ENCODE data around the gene JCAD. TPM values are rescaled to one million over a fixed set of nuclear protein-coding genes. Genes with fewer than 3 reads are reported as not detected.
"Not testable (repeated sequence)": the region's sequence is repeated elsewhere in the genome, so short reads cannot be mapped to it uniquely, and the experiment has no call there.

JCAD gene
- total RNA-seq, 1 experiment from 2014 or later: not detected

DNA sequence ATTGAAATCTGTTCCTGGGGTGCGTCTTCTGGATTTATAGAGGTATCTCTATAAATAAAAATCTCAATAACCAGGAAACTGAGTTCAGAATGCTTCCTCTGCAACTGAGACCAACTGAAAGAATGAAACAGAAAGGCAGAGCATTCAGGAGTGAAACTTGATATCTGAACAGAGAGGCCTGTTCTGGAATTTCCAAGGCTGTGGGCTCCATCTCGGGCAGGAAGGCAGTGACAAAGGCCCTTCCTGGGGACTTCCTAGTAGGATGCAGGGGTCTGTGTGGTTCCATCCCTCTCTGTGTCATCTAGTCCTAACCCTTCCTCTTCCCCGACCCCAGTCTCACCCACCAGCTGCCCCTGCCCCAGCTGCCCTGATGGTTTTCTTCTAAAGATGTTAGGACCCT, 52.0 kb downstream of the JCAD start:
- DNase-seq (ENCODE audit: low spot score): no peak
- in situ Hi-C loops (cut with HindIII; ENCODE audit: low sequenced_read_pairs): no loop called here

- no peak for DNase-seq (ENCODE audit: low spot score)
- in situ Hi-C loops (cut with HindIII; ENCODE audit: low sequenced_read_pairs): no loop called here
Observed at GRCh38 chr10:30006410-30006809, 53.0 kb downstream of the JCAD start.

DNA sequence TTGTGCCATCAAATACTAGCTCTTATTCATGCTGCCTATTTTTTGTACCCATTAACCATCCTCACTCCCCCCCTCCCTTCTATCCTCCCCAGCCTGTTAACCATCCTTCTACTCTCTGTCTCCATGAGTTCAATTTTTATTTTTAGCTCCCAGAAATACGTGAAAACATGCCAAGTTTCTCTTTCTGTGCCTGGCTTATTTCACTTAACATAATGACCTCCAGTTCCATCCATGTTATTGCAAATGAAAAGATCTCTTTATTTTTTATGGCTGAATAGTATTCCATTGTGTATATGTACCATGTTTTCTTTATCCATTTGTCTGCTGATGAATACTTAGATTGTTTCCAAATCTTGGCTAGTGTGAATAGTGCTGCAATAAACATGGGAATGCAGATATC, 54.3 kb downstream of the JCAD start:
- in situ Hi-C loops (cut with HindIII; ENCODE audit: low sequenced_read_pairs); DNase-seq (ENCODE audit: low spot score): not testable (repeated sequence)

DNA sequence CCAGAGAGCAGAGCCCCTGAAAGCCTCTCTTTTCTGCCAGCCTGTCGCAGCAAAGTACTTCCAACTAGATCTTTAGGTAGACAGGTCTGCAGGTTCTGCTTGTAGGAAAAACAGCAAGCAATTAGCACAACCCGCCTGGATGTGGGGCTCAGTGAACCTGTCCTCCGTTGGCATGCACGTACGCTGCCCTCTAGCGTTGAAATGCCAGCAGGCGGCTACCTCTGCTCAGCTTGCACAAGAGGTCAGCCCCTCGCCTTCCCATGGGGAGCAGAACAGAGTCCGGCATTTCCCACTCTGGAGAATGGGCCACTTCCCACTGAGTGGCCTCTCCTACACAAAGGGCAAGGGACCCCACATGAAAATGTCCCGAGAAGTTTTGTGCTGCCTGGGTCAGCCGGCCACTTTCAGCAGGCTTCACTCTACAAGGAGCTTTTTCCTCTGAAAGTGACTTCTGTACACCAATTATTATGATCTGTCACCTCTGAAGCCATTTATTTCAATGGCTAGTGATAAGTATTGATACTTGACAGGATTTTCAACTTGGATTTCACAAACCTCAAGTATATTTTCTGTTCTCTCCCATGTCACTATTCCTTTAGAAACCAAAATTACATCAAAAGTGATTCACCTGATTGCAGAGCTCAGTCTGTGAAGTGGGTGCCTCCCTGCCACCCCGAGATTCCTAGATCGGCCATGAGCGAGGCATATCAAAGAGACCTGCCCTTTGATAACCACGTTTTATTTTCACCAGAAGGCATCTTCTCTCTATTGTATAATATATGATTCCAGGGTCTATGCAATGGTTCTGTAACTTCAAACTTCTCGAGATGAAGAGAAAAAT, 56.7 kb downstream of the JCAD start:
- in situ Hi-C loops (cut with HindIII; ENCODE audit: low sequenced_read_pairs): no loop called here
- DNase-seq (ENCODE audit: low spot score): peak; percentile 70

GRCh38 chr10:30000802-30001571, 58.4 kb downstream of the JCAD start:
- in situ Hi-C loops (cut with HindIII; ENCODE audit: low sequenced_read_pairs): no loop called here
- no peak for DNase-seq (ENCODE audit: low spot score)

GRCh38 chr10:29998142-29998808, 61.1 kb downstream of the JCAD start:
- peak; percentile 59 for DNase-seq (ENCODE audit: low spot score)
- in situ Hi-C loops (cut with HindIII; ENCODE audit: low sequenced_read_pairs): no loop called here

DNA sequence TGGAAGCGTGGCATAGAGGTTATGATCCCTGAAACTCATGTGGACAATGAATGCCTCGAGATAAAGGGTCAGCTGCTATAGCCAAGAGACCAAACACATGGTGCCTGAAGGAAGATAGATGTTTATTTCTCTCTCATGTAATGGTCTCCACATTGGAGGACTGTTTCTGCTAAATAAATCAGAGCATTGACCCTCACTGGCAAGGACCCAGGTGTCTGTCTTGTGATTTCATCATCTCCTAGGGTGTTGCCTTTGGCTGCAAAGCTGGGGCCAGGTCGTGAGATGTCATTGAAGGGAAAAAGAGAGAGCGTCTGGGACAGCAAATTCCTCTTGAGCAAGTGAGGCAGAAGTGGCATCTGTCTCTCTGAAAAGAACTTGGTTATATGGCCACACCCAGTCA, 64.6 kb downstream of the JCAD start:
- DNase-seq (ENCODE audit: low spot score): no peak
- in situ Hi-C loops (cut with HindIII; ENCODE audit: low sequenced_read_pairs): no loop called here

DNA sequence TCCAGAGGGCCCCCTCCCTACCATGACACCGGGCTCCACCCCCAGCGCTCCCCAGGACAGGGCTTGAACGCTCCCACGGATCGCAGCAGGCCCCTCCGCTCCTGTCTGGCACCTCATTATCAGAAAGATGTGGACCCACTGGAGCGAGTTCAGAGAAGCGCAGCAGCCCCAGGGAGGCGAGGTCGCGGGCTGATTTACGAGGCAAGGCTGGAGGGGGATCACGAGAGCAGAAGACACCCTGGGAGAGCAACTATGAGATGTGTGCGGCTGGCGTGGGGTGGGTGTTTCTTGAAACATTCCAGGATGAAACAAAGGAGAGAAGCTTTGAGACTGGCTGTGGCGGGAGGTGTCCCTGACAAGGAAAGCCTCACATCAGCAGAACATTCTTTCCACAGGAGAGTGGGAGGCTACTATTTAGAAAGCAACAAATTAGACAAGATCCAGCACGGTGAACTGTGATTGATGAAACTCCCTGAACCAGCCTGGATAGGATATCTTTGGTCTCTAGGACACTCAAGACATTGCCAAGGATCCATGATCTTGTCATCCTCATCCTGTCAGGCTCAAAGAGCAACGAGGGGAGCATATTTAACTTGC, 66.0 kb downstream of the JCAD start:
- DNase-seq (ENCODE audit: low spot score): no peak
- in situ Hi-C loops (cut with HindIII; ENCODE audit: low sequenced_read_pairs): no loop called here

GRCh38 chr10:29992914-29993313, 66.5 kb downstream of the JCAD start:
- in situ Hi-C loops (cut with HindIII; ENCODE audit: low sequenced_read_pairs): no loop called here

GRCh38 chr10:29991382-29991781, 68.0 kb downstream of the JCAD start:
- DNase-seq (ENCODE audit: low spot score): no peak
- in situ Hi-C loops (cut with HindIII; ENCODE audit: low sequenced_read_pairs): no loop called here

More at GRCh38 chr10:29992914-29993313, 66.5 kb downstream of the JCAD start:
- no peak for DNase-seq (ENCODE audit: low spot score)

GRCh38 chr10:29987471-29987870, 71.9 kb downstream of the JCAD start:
- in situ Hi-C loops (cut with HindIII; ENCODE audit: low sequenced_read_pairs): no loop called here
- no peak for DNase-seq (ENCODE audit: low spot score)

- in situ Hi-C loops (cut with HindIII; ENCODE audit: low sequenced_read_pairs): no loop called here
- DNase-seq (ENCODE audit: low spot score): no peak
Observed at GRCh38 chr10:29982997-29983648, 76.3 kb downstream of the JCAD start.

GRCh38 chr10:29981510-29981909, 77.9 kb downstream of the JCAD start:
- DNase-seq (ENCODE audit: low spot score): no peak
- in situ Hi-C loops (cut with HindIII; ENCODE audit: low sequenced_read_pairs): no loop called here

GRCh38 chr10:29980084-29980483, 79.3 kb downstream of the JCAD start:
- DNase-seq (ENCODE audit: low spot score): no peak
- in situ Hi-C loops (cut with HindIII; ENCODE audit: low sequenced_read_pairs): no loop called here

- in situ Hi-C loops (cut with HindIII; ENCODE audit: low sequenced_read_pairs); DNase-seq (ENCODE audit: low spot score): not testable (repeated sequence)
Observed at GRCh38 chr10:29979421-29979779, 80.0 kb downstream of the JCAD start.

DNA sequence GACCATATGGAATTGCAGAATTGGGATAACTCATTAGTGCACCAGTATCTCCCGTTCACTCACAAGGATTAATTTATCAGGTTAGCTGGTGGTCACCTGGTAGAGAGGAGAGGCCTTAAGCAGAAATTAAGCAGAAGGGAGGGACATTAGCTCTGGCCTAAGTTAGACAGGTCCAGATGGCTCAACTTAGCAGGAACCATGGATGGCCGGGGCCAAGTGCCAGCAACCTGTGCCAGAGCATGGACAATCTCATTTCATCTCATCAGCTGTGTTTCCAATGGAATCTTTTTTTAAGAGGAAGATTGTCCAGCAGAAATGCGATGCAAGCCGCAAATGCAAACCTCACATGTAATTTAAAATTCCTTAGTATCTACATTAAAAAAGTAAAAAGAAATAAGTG, 82.2 kb downstream of the JCAD start:
- peak; percentile 92 for DNase-seq (ENCODE audit: low spot score)
- in situ Hi-C loops (cut with HindIII; ENCODE audit: low sequenced_read_pairs): no loop called here

- DNase-seq (ENCODE audit: low spot score): no peak
- in situ Hi-C loops (cut with HindIII; ENCODE audit: low sequenced_read_pairs): no loop called here
Observed at GRCh38 chr10:29976134-29976533, 83.3 kb downstream of the JCAD start.

GRCh38 chr10:29974773-29975172, 84.6 kb downstream of the JCAD start:
- no peak for DNase-seq (ENCODE audit: low spot score)
- in situ Hi-C loops (cut with HindIII; ENCODE audit: low sequenced_read_pairs): no loop called here

DNA sequence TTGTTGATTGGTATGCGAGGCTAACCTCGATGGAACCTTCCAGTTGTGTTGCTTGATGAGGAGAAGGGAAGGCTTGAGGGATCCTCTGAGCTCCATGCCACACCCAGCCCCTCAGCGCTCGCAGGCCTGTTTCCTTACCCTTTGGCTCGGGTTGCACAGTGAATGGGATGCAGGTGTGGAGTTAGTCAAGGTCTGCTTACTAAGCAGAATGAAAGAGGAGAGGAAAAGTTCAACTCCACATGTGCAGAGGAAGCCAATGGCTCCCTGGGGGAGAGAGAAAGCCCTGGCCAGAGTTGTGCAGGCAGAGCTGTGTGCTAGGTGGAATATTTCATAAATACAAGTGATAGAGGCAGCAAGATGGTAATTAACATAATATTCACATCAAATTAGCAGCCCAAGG, 85.5 kb downstream of the JCAD start:
- in situ Hi-C loops (cut with HindIII; ENCODE audit: low sequenced_read_pairs): no loop called here
- no peak for DNase-seq (ENCODE audit: low spot score)

All from G401 (cell line).